GM12878 (cell line): ENCODE results near the gene HOXD11. TPM values are rescaled to one million over a fixed set of nuclear protein-coding genes. Genes with fewer than 3 reads are reported as not detected.

ENCODE experiments used
- ATAC-seq: fragments of 200-7000 bp; cut with Tn5 transposase; 3 replicates; pipeline ENCODE4 v1.9.1; 2020; ENCODE audit warnings: mild to moderate bottlenecking, moderate library complexity
- BruUV-seq: library from RNA; stranded (reverse); fragments of 400-500 nt; replicated peaks from 2 replicates; lab custom pipeline; 2021; lab: Mats Ljungman, UMichigan
- CTCF ChIA-PET: fragments of 300-600 bp; sonication (Branson Sonifier 250); formaldehyde crosslinking; extraction: SDS; loops from one replicate; lab custom pipeline; 2021; ENCODE audit warnings: inconsistent platforms; lab: Yijun Ruan, JAX
- POLR2A ChIA-PET: fragments of 350-600 bp; formaldehyde crosslinking; extraction: SDS; loops from one replicate; lab custom pipeline; 2021; ENCODE audit warnings: inconsistent platforms; lab: Charles Lee
- RAD21 ChIA-PET: fragments of 300-600 bp; sonication (Branson Sonifier 250); formaldehyde crosslinking; loops from one replicate; lab custom pipeline; 2023; ENCODE audit warnings: antibody characterized with exemption; ENCODE audit not compliant: unreplicated experiment; lab: Charles Lee
- SMC1A ChIA-PET: fragments of 300-600 bp; sonication (Branson Sonifier 250); formaldehyde crosslinking; loops from one replicate; lab custom pipeline; 2023; ENCODE audit not compliant: unreplicated experiment, uncharacterized antibody; lab: Charles Lee
- DNase-seq: peaks from one replicate; pipeline ENCODE4 v3.0.0-alpha.2; 2011; ENCODE audit warnings: low read depth, low spot score
- FAIRE-seq: peaks from 3 replicates; lab custom pipeline; 2011; peaks lifted over from hg19 to GRCh38; lab: Jason Lieb, UNC
- H2AFZ ChIP-seq: 2 replicates; pipeline ENCODE4 v1.6.0; 2011; ENCODE audit warnings: low read depth, low read length, control low read depth; ENCODE audit not compliant: control insufficient read depth
- H3K27ac ChIP-seq: 2 replicates; pipeline ENCODE4 v1.5.1; 2011; ENCODE audit warnings: control low read depth; ENCODE audit not compliant: control insufficient read depth, insufficient read depth
- H3K27me3 ChIP-seq, 2 experiments: replicated peaks in 1 of 2; 2 replicates each; pipeline versions ENCODE4 v1.6.0 to v1.6.1; 2011; ENCODE audit warnings: low read length in 1 of 2; ENCODE audit not compliant: control insufficient read depth in 2 of 2, insufficient read depth in 2 of 2
- H3K36me3 ChIP-seq, 2 experiments: 2 replicates each; pipeline ENCODE4 v1.5.1; 2011; ENCODE audit warnings: low read length in 1 of 2; ENCODE audit not compliant: control insufficient read depth in 2 of 2, insufficient read depth in 2 of 2
- H3K4me1 ChIP-seq: 2 replicates; pipeline ENCODE4 v1.6.1; 2011; ENCODE audit warnings: mild to moderate bottlenecking, low read length, moderate library complexity, mixed read lengths; ENCODE audit not compliant: control insufficient read depth, insufficient read depth
- H3K4me2 ChIP-seq: 2 replicates; pipeline ENCODE4 v1.6.0; 2011; ENCODE audit warnings: control low read depth; ENCODE audit not compliant: control insufficient read depth, insufficient read depth
- H3K4me3 ChIP-seq: fragments of 200-600 bp; sonication (generic); 2 replicates; pipeline ENCODE4 v1.5.1; 2016
- H3K79me2 ChIP-seq: 2 replicates; pipeline ENCODE4 v1.6.0; 2011; ENCODE audit warnings: low read length; ENCODE audit not compliant: control insufficient read depth, insufficient read depth
- H3K9ac ChIP-seq: 2 replicates; pipeline ENCODE4 v1.8.0; 2011; ENCODE audit warnings: low read length, control low read depth, mixed read lengths; ENCODE audit not compliant: control insufficient read depth, insufficient read depth
- H3K9me3 ChIP-seq: replicated peaks from 3 replicates; pipeline ENCODE4 v1.5.1; 2011; ENCODE audit warnings: mild to moderate bottlenecking, low read length; ENCODE audit not compliant: control insufficient read depth, insufficient read depth
- H4K20me1 ChIP-seq: 2 replicates; pipeline ENCODE4 v1.6.0; 2011; ENCODE audit not compliant: control insufficient read depth, insufficient read depth
- ATF3 ChIP-seq: IDR thresholded peaks from 2 replicates; pipeline ENCODE4 v1.6.1; 2011; ENCODE audit warnings: low read depth, mild to moderate bottlenecking, low read length, moderate library complexity, borderline replicate concordance; ENCODE audit errors: extremely low read depth
- CBFB ChIP-seq: IDR thresholded peaks from 2 replicates; pipeline ENCODE4 v1.6.1; 2016; ENCODE audit warnings: antibody characterized with exemption, low read depth
- DPF2 ChIP-seq: fragments of 450-650 bp; IDR thresholded peaks from 2 replicates; pipeline ENCODE4 v1.6.1; 2017; ENCODE audit warnings: mild to moderate bottlenecking
- E4F1 ChIP-seq: fragments of 450-650 bp; IDR thresholded peaks from 2 replicates; pipeline ENCODE4 v1.6.1; 2018; ENCODE audit warnings: borderline replicate concordance, mild to moderate bottlenecking; ENCODE audit not compliant: partially characterized antibody
- EED ChIP-seq: sonication (generic); IDR thresholded peaks from 2 replicates; pipeline ENCODE4 v1.6.1; 2016; ENCODE audit warnings: antibody characterized with exemption, low read depth
- ESRRA ChIP-seq: IDR thresholded peaks from 2 replicates; pipeline ENCODE4 v1.6.1; 2012; ENCODE audit warnings: mild to moderate bottlenecking, low read length, improper control_type of control experiment
- IKZF1 ChIP-seq: fragments of 450-650 bp; conservative IDR thresholded peaks from 2 replicates; pipeline ENCODE4 v1.6.1; 2017; ENCODE audit warnings: antibody characterized with exemption, mild to moderate bottlenecking
- IRF3 ChIP-seq: fragments of 450-650 bp; IDR thresholded peaks from 2 replicates; pipeline ENCODE4 v1.6.1; 2014; ENCODE audit warnings: mild to moderate bottlenecking
- IRF4 ChIP-seq: IDR thresholded peaks from 2 replicates; pipeline ENCODE4 v1.6.1; 2011; ENCODE audit warnings: low read depth, low read length
- NBN ChIP-seq: fragments of 450-650 bp; IDR thresholded peaks from 2 replicates; pipeline ENCODE4 v1.6.1; 2016
- NFIC ChIP-seq: IDR thresholded peaks from 2 replicates; pipeline ENCODE4 v1.6.1; 2012; ENCODE audit warnings: low read depth, mild to moderate bottlenecking, inconsistent platforms, low read length, moderate library complexity
- NKRF ChIP-seq: fragments of 450-650 bp; conservative IDR thresholded peaks from 2 replicates; pipeline ENCODE4 v1.6.1; 2017; ENCODE audit warnings: mild to moderate bottlenecking, moderate library complexity
- POU2F2 ChIP-seq: IDR thresholded peaks from 3 replicates; pipeline ENCODE4 v1.6.1; 2011; ENCODE audit warnings: low read depth, mild to moderate bottlenecking, low read length, borderline replicate concordance
- RAD51 ChIP-seq: fragments of 450-650 bp; IDR thresholded peaks from 2 replicates; pipeline ENCODE4 v1.6.1; 2016; ENCODE audit warnings: moderate library complexity, mild to moderate bottlenecking, inconsistent platforms
- SMARCA5 ChIP-seq: fragments of 450-650 bp; IDR thresholded peaks from 2 replicates; pipeline ENCODE4 v1.6.1; 2017; ENCODE audit warnings: mild to moderate bottlenecking
- SP1 ChIP-seq: IDR thresholded peaks from one replicate; pipeline ENCODE4 v1.6.1; 2011; ENCODE audit warnings: low read depth, low read length
- TCF12 ChIP-seq: IDR thresholded peaks from 2 replicates; pipeline ENCODE4 v1.6.1; 2011; ENCODE audit warnings: low read depth, mild to moderate bottlenecking, low read length
- USF2 ChIP-seq: IDR thresholded peaks from 2 replicates; pipeline ENCODE4 v1.6.1; 2011; ENCODE audit warnings: low read depth, low read length, improper control_type of control experiment, borderline replicate concordance
- WGBS: methylation state at CpG from one replicate; pipeline ENCODE4 v1.1.6; 2016; ENCODE audit warnings: low lambda C conversion rate; ENCODE audit not compliant: insufficient replicate concordance, insufficient coverage; ENCODE audit errors: missing lambda C conversion rate; 5-methylcytosine and 5-hydroxymethylcytosine counted together
- in situ Hi-C: fragments of 300-500 bp; cut with MboI; formaldehyde crosslinking; loops from 9 replicates; pipeline ENCODE4 v1.14.3; 2018; ENCODE audit warnings: mixed read lengths
- intact Hi-C: fragments of 100-400 bp; cut with micrococcal nuclease; formaldehyde crosslinking; loops from one replicate; pipeline ENCODE4 v1.14.2; 2022; ENCODE audit not compliant: unreplicated experiment
- polyA plus RNA-seq, 11 experiments: library from polyadenylated mRNA; depleted of rRNA in 4 of 11; unstranded in 6 of 11; stranded (reverse) in 5 of 11; fragments of >200 nt; fragmentation: Nextera tagmentation in 4 of 11; fragmentation: Illumina TruSeq in 1 of 11; extraction: Ambion mirVana in 4 of 11; extraction: Trizol in 1 of 11; gene quantifications; 1 replicate in 1 of 11; 2 replicates in 10 of 11; pipeline versions ENCODE4 v1.2.1 to v1.2.3, GENCODE V29; 2011 to 2016; ENCODE audit warnings: inconsistent platforms in 2 of 11, missing spikeins in 2 of 11, low read depth in 1 of 11
- total RNA-seq, 4 experiments: library from RNA; depleted of rRNA in 3 of 4; stranded (reverse); fragments of >200 nt in 3 of 4; fragmentation: Illumina TruSeq in 1 of 4; extraction: Trizol in 1 of 4; gene quantifications; 2 replicates each; pipeline versions ENCODE4 v1.2.1 to v1.2.3, GENCODE V29; 2013 to 2021

The HOXD11 gene
- total and polyA plus RNA-seq, 10 of the 15 experiments (the other 5 are each of a cell fraction or from before 2014, with no cell fraction given) = not detected

- no peak overlapping the region for H3K27ac ChIP-seq
- H2AFZ ChIP-seq = no peak overlapping the region
- no peaks in the 10 kb centered on the region; the same call in 2 of the 3 replicates for H3K9me3 ChIP-seq
- no peak for ATAC-seq
- no peak overlapping the region for H3K4me3 ChIP-seq
- no peaks in the 10 kb centered on the region for H3K79me2 ChIP-seq
- no peaks in the 10 kb centered on the region for H4K20me1 ChIP-seq
- ChIA-PET CTCF (interaction anchor here (0.8 to 3.7 kb wide), 8 partner anchors 12 to 847 kb away, joined by 3 to 83 read pairs (median 6); no protein-coding TSS in a partner anchor), SMC1A (interaction anchor here (0.8 to 4.7 kb wide), 2 partner anchors 409 to 416 kb away, joined by 3 to 56 read pairs; no protein-coding TSS in a partner anchor), POLR2A (no interaction called here), RAD21 (interaction anchor here (0.7 to 3.0 kb wide), 4 partner anchors 409 to 847 kb away, joined by 3 to 50 read pairs (median 6); no protein-coding TSS in a partner anchor)
- no peaks in the 10 kb centered on the region for H3K36me3 ChIP-seq
- no peak overlapping the region for H3K4me2 ChIP-seq
- intact Hi-C loops = no loop called here
- H3K9ac ChIP-seq = no peak overlapping the region
- BruUV-seq = no TSS peak
- H3K4me1 ChIP-seq = peaks cover 3% of the 10 kb centered on the region; the same call in 1 of the 2 replicates
- no peak for FAIRE-seq
- no peak for DNase-seq
- TF ChIP-seq POU2F2 (no peak), IKZF1 (no peak), TCF12 (no peak), NFIC (no peak), NKRF (no peak), CBFB (no peak), IRF3 (no peak), RAD51 (no peak), IRF4 (no peak), E4F1 (no peak), ATF3 (no peak), USF2 (no peak), DPF2 (no peak), ESRRA (no peak), SP1 (no peak), SMARCA5 (no peak), NBN (no peak), EED (no peak)
- in situ Hi-C loops = loop anchor here (5.0 kb wide), 2 partner anchors 411 to 731 kb away; no protein-coding TSS in a partner anchor
- H3K27me3 ChIP-seq = peaks cover 12 to 32% of the 10 kb centered on the region in 2 experiments
- 22% methylated on average over 35 of the region's 35 CpGs for WGBS
These were observed 8.5 kb upstream of the HOXD11 start for GRCh38 chr2:176098366-176099158.
